Activated T-helper 9 cell treated with anti-CD3 and anti-CD28 coated beads, Interleukin-2, amount 50 U/mL, for 16 hours (primary cell): Measurements from ENCODE around the gene TGFBRAP1.

Experiments
- DNase-seq: peaks from one replicate; pipeline ENCODE4 v3.0.0-alpha.2; 2020; ENCODE audit warnings: low read depth

The TGFBRAP1 gene

GRCh38 chr2:105315314-105315713, 14.2 kb downstream of the TGFBRAP1 start:
- DNase-seq: no peak

- no peak for DNase-seq
Observed at GRCh38 chr2:105313877-105314276, 15.7 kb downstream of the TGFBRAP1 start.

GRCh38 chr2:105309147-105309545, 20.4 kb downstream of the TGFBRAP1 start:
- DNase-seq: no peak

GRCh38 chr2:105308382-105309146, 21.0 kb downstream of the TGFBRAP1 start:
- no peak for DNase-seq

- no peak for DNase-seq
Observed at GRCh38 chr2:105307962-105308361, 21.6 kb downstream of the TGFBRAP1 start.

- DNase-seq: no peak
Observed at GRCh38 chr2:105307550-105307949, 22.0 kb downstream of the TGFBRAP1 start.

GRCh38 chr2:105307146-105307545, 22.4 kb downstream of the TGFBRAP1 start:
- DNase-seq: no peak

GRCh38 chr2:105301646-105302045, 27.9 kb downstream of the TGFBRAP1 start:
- DNase-seq: no peak

GRCh38 chr2:105299290-105299689, 30.2 kb downstream of the TGFBRAP1 start:
- no peak for DNase-seq

GRCh38 chr2:105298017-105298416, 31.5 kb downstream of the TGFBRAP1 start:
- no peak for DNase-seq

GRCh38 chr2:105297216-105297615, 32.3 kb downstream of the TGFBRAP1 start:
- no peak for DNase-seq

GRCh38 chr2:105296017-105296611, 33.4 kb downstream of the TGFBRAP1 start:
- DNase-seq: no peak

- no peak for DNase-seq
Observed at GRCh38 chr2:105294844-105295481, 34.6 kb downstream of the TGFBRAP1 start.

- no peak for DNase-seq
Observed at GRCh38 chr2:105294046-105294445, 35.5 kb downstream of the TGFBRAP1 start.

GRCh38 chr2:105291981-105292380, 37.6 kb downstream of the TGFBRAP1 start:
- no peak for DNase-seq

GRCh38 chr2:105290981-105291660, 38.4 kb downstream of the TGFBRAP1 start:
- no peak for DNase-seq

GRCh38 chr2:105288133-105288532, 41.4 kb downstream of the TGFBRAP1 start:
- no peak for DNase-seq

- DNase-seq: no peak
Observed at GRCh38 chr2:105287692-105288091, 41.8 kb downstream of the TGFBRAP1 start.

GRCh38 chr2:105283532-105283931, 46.0 kb downstream of the TGFBRAP1 start:
- no peak for DNase-seq

GRCh38 chr2:105280281-105280680, 49.3 kb downstream of the TGFBRAP1 start:
- no peak for DNase-seq

GRCh38 chr2:105279126-105279525, 50.4 kb downstream of the TGFBRAP1 start:
- DNase-seq: no peak

GRCh38 chr2:105278654-105279053, 50.9 kb downstream of the TGFBRAP1 start:
- DNase-seq: no peak

GRCh38 chr2:105274046-105274445, 55.5 kb downstream of the TGFBRAP1 start:
- no peak for DNase-seq
